Prostate gland (tissue), 2 donors: ENCODE measurements around the gene LHFPL3.

ENCODE experiments used
- POLR2A ChIP-seq: fragments of 450-650 bp; IDR thresholded peaks from one replicate; pipeline ENCODE4 v1.6.1; 2016; ENCODE audit warnings: antibody characterized with exemption, mild to moderate bottlenecking
- POLR2AphosphoS5 ChIP-seq: sonication (generic); formaldehyde crosslinking; IDR thresholded peaks from one replicate; pipeline ENCODE4 v1.6.1; 2017; ENCODE audit warnings: antibody characterized with exemption
- TF ChIP-seq, protein P1 (sequence below), 4 experiments: fragments of 200-600 bp in 2 of 4; fragments of 450-650 bp in 2 of 4; sonication (generic) in 2 of 4; IDR thresholded peaks; 1 replicate in 3 of 4; 2 replicates in 1 of 4; pipeline ENCODE4 v1.5.1; 2016 to 2019; ENCODE audit warnings: antibody characterized with exemption in 4 of 4, mild to moderate bottlenecking in 2 of 4, moderate library complexity in 2 of 4

DNA sequence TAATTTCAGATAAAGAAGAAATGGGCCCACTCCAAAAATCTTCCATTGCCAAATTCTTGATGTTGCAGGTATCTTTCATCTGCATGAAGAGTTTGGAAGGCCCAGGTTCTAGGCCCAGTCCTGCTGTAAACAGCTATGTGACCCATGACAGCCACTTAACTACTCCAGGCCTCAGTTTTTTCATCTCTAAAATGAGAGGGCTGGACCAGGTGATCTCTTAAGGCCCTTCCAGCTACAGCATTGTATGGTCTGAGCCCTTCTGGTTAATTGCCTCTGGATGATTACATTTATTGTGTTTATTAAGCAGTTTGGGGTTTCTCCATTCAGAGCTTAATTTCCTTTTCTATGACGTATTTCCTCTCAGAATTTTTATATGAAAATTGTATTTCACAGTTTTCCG is 494.8 kb downstream of the LHFPL3 start:
- no peak for TF ChIP-seq POLR2A
- TF ChIP-seq, protein P1, sequence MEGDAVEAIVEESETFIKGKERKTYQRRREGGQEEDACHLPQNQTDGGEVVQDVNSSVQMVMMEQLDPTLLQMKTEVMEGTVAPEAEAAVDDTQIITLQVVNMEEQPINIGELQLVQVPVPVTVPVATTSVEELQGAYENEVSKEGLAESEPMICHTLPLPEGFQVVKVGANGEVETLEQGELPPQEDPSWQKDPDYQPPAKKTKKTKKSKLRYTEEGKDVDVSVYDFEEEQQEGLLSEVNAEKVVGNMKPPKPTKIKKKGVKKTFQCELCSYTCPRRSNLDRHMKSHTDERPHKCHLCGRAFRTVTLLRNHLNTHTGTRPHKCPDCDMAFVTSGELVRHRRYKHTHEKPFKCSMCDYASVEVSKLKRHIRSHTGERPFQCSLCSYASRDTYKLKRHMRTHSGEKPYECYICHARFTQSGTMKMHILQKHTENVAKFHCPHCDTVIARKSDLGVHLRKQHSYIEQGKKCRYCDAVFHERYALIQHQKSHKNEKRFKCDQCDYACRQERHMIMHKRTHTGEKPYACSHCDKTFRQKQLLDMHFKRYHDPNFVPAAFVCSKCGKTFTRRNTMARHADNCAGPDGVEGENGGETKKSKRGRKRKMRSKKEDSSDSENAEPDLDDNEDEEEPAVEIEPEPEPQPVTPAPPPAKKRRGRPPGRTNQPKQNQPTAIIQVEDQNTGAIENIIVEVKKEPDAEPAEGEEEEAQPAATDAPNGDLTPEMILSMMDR (IDR thresholded peaks at IDR 0.05) = no peak
- no peak for TF ChIP-seq POLR2AphosphoS5
